H9 (cell line): ENCODE data around the gene CYP1B1. TPM values are rescaled to one million over a fixed set of nuclear protein-coding genes. Genes with fewer than 3 reads are reported as not detected.

Source experiments
- DNase-seq: peaks from one replicate; pipeline ENCODE4 v3.0.0-alpha.2; 2017
- H2AFZ ChIP-seq: one replicate; pipeline ENCODE4 v1.6.1; 2013; ENCODE audit warnings: mild to moderate bottlenecking, low read length, control low read depth, moderate library complexity
- H2AK5ac ChIP-seq: 2 replicates; pipeline ENCODE4 v1.6.1; 2013; ENCODE audit warnings: low read length, control low read depth, mixed read lengths; ENCODE audit not compliant: insufficient read length
- H2BK120ac ChIP-seq: one replicate; pipeline ENCODE4 v1.6.1; 2013; ENCODE audit warnings: low read depth, mild to moderate bottlenecking, low read length, control low read depth, inconsistent platforms; ENCODE audit not compliant: poor library complexity, severe bottlenecking
- H2BK12ac ChIP-seq: 2 replicates; pipeline ENCODE4 v1.6.1; 2013; ENCODE audit warnings: low read length, control low read depth, mixed read lengths, low read depth; ENCODE audit not compliant: insufficient read length
- H2BK15ac ChIP-seq: 2 replicates; pipeline ENCODE4 v1.6.1; 2013; ENCODE audit warnings: low read depth, low read length, control low read depth
- H2BK20ac ChIP-seq: one replicate; pipeline ENCODE4 v1.6.1; 2013; ENCODE audit warnings: low read depth, mild to moderate bottlenecking, low read length, control low read depth, inconsistent platforms; ENCODE audit not compliant: poor library complexity, severe bottlenecking
- H2BK5ac ChIP-seq: 2 replicates; pipeline ENCODE4 v1.6.1; 2013; ENCODE audit warnings: low read length, control low read depth, mixed read lengths; ENCODE audit not compliant: insufficient read length
- H3K14ac ChIP-seq: 2 replicates; pipeline ENCODE4 v1.6.1; 2013; ENCODE audit warnings: low read length, control low read depth; ENCODE audit not compliant: insufficient read depth
- H3K18ac ChIP-seq: 2 replicates; pipeline ENCODE4 v1.6.1; 2013; ENCODE audit warnings: low read depth, mild to moderate bottlenecking, mixed read lengths, low read length, control low read depth; ENCODE audit not compliant: insufficient read length
- H3K23ac ChIP-seq: 2 replicates; pipeline ENCODE4 v1.6.1; 2013; ENCODE audit warnings: low read length, control low read depth, mixed read lengths, low read depth; ENCODE audit not compliant: insufficient read length
- H3K23me2 ChIP-seq: 2 replicates; pipeline ENCODE4 v1.6.1; 2013; ENCODE audit warnings: low read depth, mild to moderate bottlenecking, mixed read lengths, low read length, control low read depth; ENCODE audit not compliant: insufficient read length, poor library complexity, severe bottlenecking
- H3K27ac ChIP-seq: 2 replicates; pipeline ENCODE4 v1.5.1; 2013; ENCODE audit warnings: low read length, control low read depth, mixed read lengths, low read depth; ENCODE audit not compliant: insufficient read length
- H3K27me3 ChIP-seq: 2 replicates; pipeline ENCODE4 v1.6.1; 2013; ENCODE audit warnings: low read length, control low read depth, inconsistent platforms; ENCODE audit not compliant: insufficient read depth
- H3K4ac ChIP-seq: 2 replicates; pipeline ENCODE4 v1.6.1; 2013; ENCODE audit warnings: low read depth, mild to moderate bottlenecking, control low read depth, inconsistent platforms, low read length, moderate library complexity
- H3K4me1 ChIP-seq: 2 replicates; pipeline ENCODE4 v1.6.1; 2013; ENCODE audit warnings: low read length, control low read depth, inconsistent platforms; ENCODE audit not compliant: insufficient read depth
- H3K4me2 ChIP-seq: 2 replicates; pipeline ENCODE4 v1.6.1; 2013; ENCODE audit warnings: low read length, control low read depth, mixed read lengths; ENCODE audit not compliant: insufficient read length, insufficient read depth
- H3K56ac ChIP-seq: 2 replicates; pipeline ENCODE4 v1.6.1; 2013; ENCODE audit warnings: low read depth, mild to moderate bottlenecking, mixed read lengths, low read length, control low read depth; ENCODE audit not compliant: insufficient read length
- H3K79me1 ChIP-seq: 2 replicates; pipeline ENCODE4 v1.6.1; 2013; ENCODE audit warnings: low read depth, mild to moderate bottlenecking, moderate library complexity, low read length, control low read depth, inconsistent platforms; ENCODE audit not compliant: insufficient read depth, poor library complexity, severe bottlenecking
- H3K79me2 ChIP-seq: 2 replicates; pipeline ENCODE4 v1.6.1; 2013; ENCODE audit warnings: low read length, control low read depth, inconsistent platforms; ENCODE audit not compliant: insufficient read depth
- H3K9ac ChIP-seq: 2 replicates; pipeline ENCODE4 v1.6.1; 2013; ENCODE audit warnings: low read length, control low read depth, mixed read lengths; ENCODE audit not compliant: insufficient read length; ENCODE audit errors: extremely low read depth
- H3K9me3 ChIP-seq: one replicate; pipeline ENCODE4 v1.6.1; 2013; ENCODE audit warnings: low read depth, low read length, inconsistent platforms; ENCODE audit not compliant: control insufficient read depth
- H3T11ph ChIP-seq: one replicate; pipeline ENCODE4 v1.6.1; 2013; ENCODE audit warnings: mild to moderate bottlenecking, low read length, control low read depth, inconsistent platforms
- H4K20me1 ChIP-seq: one replicate; pipeline ENCODE4 v1.6.1; 2013; ENCODE audit not compliant: control insufficient read depth, insufficient read length, insufficient read depth
- H4K5ac ChIP-seq: 2 replicates; pipeline ENCODE4 v1.6.1; 2013; ENCODE audit warnings: low read depth, mild to moderate bottlenecking, mixed read lengths, low read length, control low read depth; ENCODE audit not compliant: insufficient read length
- H4K8ac ChIP-seq: replicated peaks from 2 replicates; pipeline ENCODE4 v1.6.1; 2013; ENCODE audit warnings: low read length, control low read depth, mixed read lengths, low read depth; ENCODE audit not compliant: insufficient read length
- H4K91ac ChIP-seq: 2 replicates; pipeline ENCODE4 v1.6.1; 2013; ENCODE audit warnings: low read depth, mild to moderate bottlenecking, moderate library complexity, mixed read lengths, low read length, control low read depth; ENCODE audit not compliant: insufficient read length
- H3K27ac Mint-ChIP-seq, 3 experiments: 2 replicates in 2 of 3; 3 replicates in 1 of 3; pipeline ENCODE4 v1.8.0; 2020 to 2021; ENCODE audit warnings: mixed read lengths in 3 of 3, mild to moderate bottlenecking in 1 of 3, moderate library complexity in 1 of 3
- H3K27me3 Mint-ChIP-seq: 2 replicates; pipeline ENCODE4 v1.8.0; 2021; ENCODE audit warnings: low read depth, mild to moderate bottlenecking, moderate library complexity, mixed read lengths
- H3K36me3 Mint-ChIP-seq, 3 experiments: 2 replicates in 2 of 3; 3 replicates in 1 of 3; pipeline ENCODE4 v1.8.0; 2020 to 2021; ENCODE audit warnings: low read depth in 3 of 3, mixed read lengths in 3 of 3; ENCODE audit not compliant: insufficient read depth in 1 of 3
- H3K4me1 Mint-ChIP-seq, 2 experiments: 2 replicates each; pipeline ENCODE4 v1.8.0; 2020; ENCODE audit warnings: mixed read lengths in 2 of 2
- H3K4me3 Mint-ChIP-seq, 2 experiments: 2 replicates in 1 of 2; 3 replicates in 1 of 2; pipeline ENCODE4 v1.8.0; 2020 to 2021; ENCODE audit warnings: mild to moderate bottlenecking in 2 of 2, mixed read lengths in 2 of 2, moderate library complexity in 1 of 2
- H3K9me3 Mint-ChIP-seq, 2 experiments: 2 replicates in 1 of 2; 3 replicates in 1 of 2; pipeline ENCODE4 v1.8.0; 2020; ENCODE audit warnings: mild to moderate bottlenecking in 2 of 2, mixed read lengths in 2 of 2, moderate library complexity in 1 of 2
- CTCF ChIP-seq: fragments of 200-600 bp; sonication (generic); conservative IDR thresholded peaks from 3 replicates; pipeline ENCODE4 v1.8.0; 2021; ENCODE audit warnings: antibody characterized with exemption, mild to moderate bottlenecking
- WGBS: extraction: QIAGEN DNeasy Blood & Tissue Kit; methylation state at CpG from one replicate; pipeline ENCODE4 v1.1.7; 2013; ENCODE audit warnings: missing lambda C conversion rate, low lambda C conversion rate, mixed read lengths; ENCODE audit not compliant: insufficient read length; ENCODE audit errors: extremely low coverage; 5-methylcytosine and 5-hydroxymethylcytosine counted together
- total RNA-seq: library from RNA; stranded (reverse); gene quantifications from 2 replicates; pipeline ENCODE4 v1.2.1, GENCODE V29; 2021

CYP1B1 gene
- total RNA-seq, 1 experiment from 2014 or later = 2.7 TPM

GRCh38 chr2:38028829-38029228 is 47.1 kb downstream of the CYP1B1 start:
- Mint-ChIP-seq H3K27ac (no peak overlapping the region), H3K27me3 (no peaks in the 10 kb centered on the region; the same call in 1 of the 2 replicates), H3K4me3 (no peak overlapping the region), H3K9me3 (no peaks in the 10 kb centered on the region), H3K36me3 (no peaks in the 10 kb centered on the region), H3K4me1 (peaks cover 0 to 6% of the 10 kb centered on the region in 2 experiments; a peak in 1 of 4 replicates)
- Histone ChIP-seq H4K5ac (no peak overlapping the region), H3K9me3 (no peaks in the 10 kb centered on the region), H2BK20ac (no peak overlapping the region), H3K4me2 (no peak overlapping the region), H4K8ac (no peak overlapping the region), H3K23me2 (no peaks in the 10 kb centered on the region), H3T11ph (no peak overlapping the region), H3K23ac (no peak overlapping the region), H3K18ac (no peak overlapping the region), H3K56ac (no peak overlapping the region), H3K4me1 (no peaks in the 10 kb centered on the region), H2BK12ac (no peak overlapping the region), H2AFZ (no peak overlapping the region), H3K9ac (no peak overlapping the region), H3K27me3 (no peaks in the 10 kb centered on the region), H2BK5ac (no peak overlapping the region), H2BK15ac (no peak overlapping the region), H4K91ac (no peak overlapping the region), H3K27ac (no peak overlapping the region), H2AK5ac (no peak overlapping the region), H4K20me1 (no peaks in the 10 kb centered on the region), H3K79me1 (no peaks in the 10 kb centered on the region), H3K4ac (no peak overlapping the region), H3K79me2 (no peaks in the 10 kb centered on the region), H2BK120ac (no peak overlapping the region), H3K14ac (no peak overlapping the region; the same call in 1 of the 2 replicates)
- no CpG with 5 or more reads among the region's 4 CpGs for WGBS
- DNase-seq = no peak
- TF ChIP-seq CTCF = no peak
